HUDEP-2 (cell line): ENCODE results near the gene ZNF581.

Experiments used
- DNase-seq, 76 experiments: peaks; one replicate each; lab custom pipeline; 2025; ENCODE audit not compliant: unreplicated experiment in 76 of 76; lab: John Stamatoyannopoulos, UW

Gene ZNF581

DNA sequence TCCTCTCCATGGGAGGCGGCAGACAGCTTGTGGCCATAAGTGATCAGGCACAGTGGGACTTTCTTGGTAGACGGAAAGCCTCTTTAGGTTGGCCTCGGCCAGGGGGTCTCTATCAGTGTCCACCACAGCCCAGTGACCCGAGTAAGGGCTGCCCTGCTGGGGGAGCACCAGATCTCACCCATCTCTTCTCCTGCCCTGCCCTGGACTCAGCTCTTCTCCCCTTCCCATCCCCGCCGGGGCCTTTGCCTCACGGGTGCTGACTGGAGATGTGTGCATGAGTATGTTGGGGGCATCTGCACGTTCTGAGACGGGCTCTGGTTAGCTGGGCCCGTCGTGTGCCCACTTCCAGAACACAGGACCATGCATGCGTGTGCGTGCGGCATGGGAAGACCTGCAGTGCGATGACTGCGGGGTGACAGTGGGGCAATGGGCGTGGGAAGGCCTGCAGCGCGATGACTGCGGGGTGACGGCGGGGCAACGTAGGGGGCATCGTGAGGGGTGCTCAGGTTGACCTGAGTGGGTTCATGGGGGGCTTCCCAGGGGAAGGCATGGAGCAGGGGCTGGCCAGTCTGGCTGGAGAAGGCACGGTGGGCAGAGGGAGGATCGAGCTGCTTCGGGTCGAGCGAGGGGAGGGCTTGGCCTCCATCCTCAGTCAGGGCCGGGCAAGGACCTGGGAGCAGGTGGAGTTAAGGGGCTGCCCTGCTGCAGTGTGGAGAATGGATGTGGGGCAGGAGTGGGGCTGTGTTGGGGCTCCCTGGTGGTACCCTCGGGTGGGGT lies 47.5 kb downstream of the ZNF581 start:
- no peak for DNase-seq

DNA sequence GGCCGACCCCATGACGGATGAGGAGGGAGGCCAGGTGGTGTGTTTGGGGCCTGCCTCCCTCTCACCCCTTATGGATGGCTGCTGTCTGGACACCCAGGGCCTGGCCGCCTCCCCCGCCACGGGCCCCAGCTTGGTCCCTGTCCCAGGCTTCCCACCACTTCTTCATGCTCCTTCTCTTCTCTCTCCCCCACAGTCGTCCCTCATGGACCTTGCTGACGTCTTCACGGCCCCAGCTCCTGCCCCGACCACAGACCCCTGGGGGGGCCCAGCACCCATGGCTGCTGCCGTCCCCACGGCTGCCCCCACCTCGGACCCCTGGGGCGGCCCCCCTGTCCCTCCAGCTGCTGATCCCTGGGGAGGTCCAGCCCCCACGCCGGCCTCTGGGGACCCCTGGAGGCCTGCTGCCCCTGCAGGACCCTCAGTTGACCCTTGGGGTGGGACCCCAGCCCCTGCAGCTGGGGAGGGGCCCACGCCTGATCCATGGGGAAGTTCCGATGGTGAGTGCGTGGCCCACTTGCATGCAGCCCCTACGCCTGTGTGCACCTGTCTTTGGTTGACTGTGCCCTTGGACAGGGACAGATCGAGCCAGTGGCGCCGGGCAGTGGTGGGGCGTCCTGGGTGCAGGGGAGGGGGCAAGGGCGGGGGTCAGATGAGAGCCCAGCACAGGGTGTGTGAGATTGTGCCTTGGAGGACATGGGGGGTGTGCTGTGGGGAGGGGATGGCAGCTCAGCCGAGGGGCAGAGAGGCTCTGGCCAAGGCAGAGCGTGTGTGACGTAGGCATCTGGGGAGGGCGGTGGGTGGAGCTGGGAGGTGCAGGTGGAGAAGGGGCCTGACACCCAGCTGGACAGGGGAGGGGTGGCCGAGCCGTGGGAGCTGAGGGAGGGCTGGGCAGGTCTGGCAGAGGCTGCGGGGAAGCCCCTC lies 48.4 kb downstream of the ZNF581 start:
- DNase-seq: no peak

DNA sequence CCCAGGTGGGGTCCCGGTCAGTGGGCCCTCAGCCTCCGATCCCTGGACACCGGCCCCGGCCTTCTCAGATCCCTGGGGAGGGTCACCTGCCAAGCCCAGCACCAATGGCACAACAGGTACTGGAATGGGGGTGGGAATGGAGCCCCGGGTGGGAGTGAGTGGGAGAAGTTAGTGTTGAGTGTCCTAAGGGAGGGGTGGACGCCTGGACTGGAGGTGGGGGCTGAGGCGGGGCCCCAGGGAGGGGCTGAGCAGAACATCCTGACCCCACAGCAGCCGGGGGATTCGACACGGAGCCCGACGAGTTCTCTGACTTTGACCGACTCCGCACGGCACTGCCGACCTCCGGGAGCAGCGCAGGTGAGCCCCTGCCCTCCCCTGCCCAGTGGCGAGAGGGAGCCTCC lies 49.2 kb downstream of the ZNF581 start:
- no peak for DNase-seq

DNA sequence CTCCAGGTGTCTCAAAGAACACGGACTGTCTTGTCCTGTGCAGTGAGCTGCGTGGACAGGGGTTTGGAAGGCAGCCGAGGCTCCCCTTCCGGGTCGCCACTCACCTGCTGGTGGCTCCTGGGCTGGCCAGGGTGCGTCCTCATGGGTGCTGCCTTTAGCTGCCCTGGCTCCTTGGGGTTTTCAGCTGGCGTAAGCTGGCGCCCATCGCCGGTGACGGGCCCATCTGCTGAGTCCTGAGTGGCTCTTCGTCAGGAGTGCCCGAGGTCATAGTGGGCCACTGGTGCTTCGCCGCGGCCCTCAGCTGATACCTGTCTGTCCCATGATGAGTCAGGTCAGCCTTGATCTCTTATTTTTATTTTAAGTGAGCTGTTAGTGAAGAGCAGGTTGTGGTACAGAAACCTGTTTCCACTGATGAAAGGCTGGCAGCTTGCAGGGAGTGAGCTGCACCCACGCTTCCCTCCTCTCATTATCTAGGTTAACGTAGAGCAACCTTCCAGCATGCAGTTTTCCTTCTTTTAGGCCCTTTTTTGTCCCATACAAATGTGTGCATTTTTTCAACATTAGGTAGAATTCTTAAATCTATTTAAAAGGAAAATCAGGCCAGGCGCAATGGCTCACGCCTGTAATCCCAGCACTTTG lies 50.0 kb downstream of the ZNF581 start:
- DNase-seq: no peak

DNA sequence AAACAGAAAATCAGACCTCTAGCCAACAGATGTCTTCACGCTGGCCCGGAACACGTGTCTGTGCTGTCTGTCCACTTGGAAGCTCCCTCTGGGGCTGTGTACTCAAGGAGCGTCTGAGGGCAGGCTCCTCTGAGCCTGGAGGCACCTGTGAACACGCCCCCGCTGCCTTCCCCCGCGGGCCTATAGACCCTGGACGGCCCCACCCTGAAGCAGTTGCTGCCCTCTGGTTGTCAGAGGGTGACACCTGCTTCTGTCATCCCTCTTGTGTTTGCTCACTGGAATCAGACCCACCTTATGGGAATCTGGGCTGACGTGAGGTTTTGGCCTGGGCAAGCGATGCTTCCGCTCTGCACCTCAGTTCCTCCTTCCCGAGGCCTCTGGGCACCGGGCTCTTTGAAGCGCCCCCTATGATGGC lies 50.8 kb downstream of the ZNF581 start:
- no peak for DNase-seq

DNA sequence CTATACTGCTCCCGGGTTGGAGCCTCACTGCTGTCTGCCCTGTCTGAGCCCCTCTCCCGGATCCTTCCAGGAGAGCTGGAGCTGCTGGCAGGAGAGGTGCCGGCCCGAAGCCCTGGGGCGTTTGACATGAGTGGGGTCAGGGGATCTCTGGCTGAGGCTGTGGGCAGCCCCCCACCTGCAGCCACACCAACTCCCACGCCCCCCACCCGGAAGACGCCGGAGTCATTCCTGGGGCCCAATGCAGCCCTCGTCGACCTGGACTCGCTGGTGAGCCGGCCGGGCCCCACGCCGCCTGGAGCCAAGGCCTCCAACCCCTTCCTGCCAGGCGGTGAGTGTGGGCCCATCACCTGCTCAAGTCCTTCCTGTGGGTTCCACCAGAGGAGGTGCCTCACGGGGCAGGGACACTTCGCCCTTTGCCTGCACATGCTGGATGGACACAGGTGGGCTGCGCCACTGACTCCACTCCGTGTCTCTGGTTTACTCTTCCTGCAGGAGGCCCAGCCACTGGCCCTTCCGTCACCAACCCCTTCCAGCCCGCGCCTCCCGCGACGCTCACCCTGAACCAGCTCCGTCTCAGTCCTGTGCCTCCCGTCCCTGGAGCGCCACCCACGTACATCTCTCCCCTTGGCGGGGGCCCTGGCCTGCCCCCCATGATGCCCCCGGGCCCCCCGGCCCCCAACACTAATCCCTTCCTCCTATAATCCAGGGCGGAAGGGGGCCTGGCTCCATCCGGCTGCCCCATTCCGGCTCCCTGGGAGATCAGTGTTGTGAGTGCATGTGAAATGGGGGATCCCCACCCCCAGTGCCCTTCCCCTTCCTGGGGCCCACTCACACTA lies 51.4 kb downstream of the ZNF581 start:
- DNase-seq: no peak
